Measurements from ENCODE around the gene ASAH2. TPM values are rescaled to one million over a fixed set of nuclear protein-coding genes. Genes with fewer than 3 reads are reported as not detected.
"Not testable (repeated sequence)": the region's sequence is repeated elsewhere in the genome, so short reads cannot be mapped to it uniquely, and the experiment has no call there.

ASAH2 gene
- polyA plus RNA-seq (ENCODE audit: insufficient read length), result 1.8 TPM

GRCh38 chr10:50251394-50251793 lies at the start of gene ASAH2:
ASAH2 (minus strand) TSS chr10:50251516; CDS start chr10:50248610, 2,906 bp downstream.
- no peak for DNase-seq (ENCODE audit: low read depth)

GRCh38 chr10:50299948-50300669 lies 48.8 kb upstream of the ASAH2 start:
- DNase-seq (ENCODE audit: low read depth), result no peak

- no peak for DNase-seq (ENCODE audit: low read depth)
Measured at GRCh38 chr10:50295367-50295766, 44.1 kb upstream of the ASAH2 start.

- DNase-seq (ENCODE audit: low read depth), result no peak
Measured at GRCh38 chr10:50294582-50294981, 43.3 kb upstream of the ASAH2 start.

- no peak for DNase-seq (ENCODE audit: low read depth)
Measured at GRCh38 chr10:50293513-50294313, 42.4 kb upstream of the ASAH2 start.

GRCh38 chr10:50291261-50291850 lies 40.0 kb upstream of the ASAH2 start:
- no peak for DNase-seq (ENCODE audit: low read depth)

GRCh38 chr10:50289196-50289595 lies 37.9 kb upstream of the ASAH2 start:
- DNase-seq (ENCODE audit: low read depth), result no peak

- no peak for DNase-seq (ENCODE audit: low read depth)
Measured at GRCh38 chr10:50286996-50287803, 35.9 kb upstream of the ASAH2 start.

GRCh38 chr10:50286517-50286916 lies 35.2 kb upstream of the ASAH2 start:
- DNase-seq (ENCODE audit: low read depth), result peak; percentile 80

- no peak for DNase-seq (ENCODE audit: low read depth)
Measured at GRCh38 chr10:50281967-50282522, 30.7 kb upstream of the ASAH2 start.

GRCh38 chr10:50281210-50281966 lies 30.1 kb upstream of the ASAH2 start:
- DNase-seq (ENCODE audit: low read depth), result no peak

GRCh38 chr10:50280049-50280841 lies 28.9 kb upstream of the ASAH2 start:
- DNase-seq (ENCODE audit: low read depth), result no peak

- DNase-seq (ENCODE audit: low read depth), result no peak
Measured at GRCh38 chr10:50279489-50279888, 28.2 kb upstream of the ASAH2 start.

GRCh38 chr10:50275650-50276235 lies 24.4 kb upstream of the ASAH2 start:
- no peak for DNase-seq (ENCODE audit: low read depth)

GRCh38 chr10:50272531-50272930 lies 21.2 kb upstream of the ASAH2 start:
- no peak for DNase-seq (ENCODE audit: low read depth)

GRCh38 chr10:50271564-50272250 lies 20.4 kb upstream of the ASAH2 start:
- DNase-seq (ENCODE audit: low read depth), result no peak

GRCh38 chr10:50267877-50268276 lies 16.6 kb upstream of the ASAH2 start:
- not testable (repeated sequence) for DNase-seq (ENCODE audit: low read depth)

- DNase-seq (ENCODE audit: low read depth), result not testable (repeated sequence)
Measured at GRCh38 chr10:50262625-50263024, 11.3 kb upstream of the ASAH2 start.

- DNase-seq (ENCODE audit: low read depth), result no peak
Measured at GRCh38 chr10:50260791-50261281, 9.5 kb upstream of the ASAH2 start.

Measured in forelimb muscle (tissue), 1 donor.